NOMO-1 treated with DMSO at 0.1 percent for 48 hours (cell line): ENCODE results near the gene SUMO1.

Experiments used
- DNase-seq: peaks from one replicate; lab custom pipeline; 2025; ENCODE audit not compliant: unreplicated experiment; lab: John Stamatoyannopoulos, UW

The SUMO1 gene

DNA sequence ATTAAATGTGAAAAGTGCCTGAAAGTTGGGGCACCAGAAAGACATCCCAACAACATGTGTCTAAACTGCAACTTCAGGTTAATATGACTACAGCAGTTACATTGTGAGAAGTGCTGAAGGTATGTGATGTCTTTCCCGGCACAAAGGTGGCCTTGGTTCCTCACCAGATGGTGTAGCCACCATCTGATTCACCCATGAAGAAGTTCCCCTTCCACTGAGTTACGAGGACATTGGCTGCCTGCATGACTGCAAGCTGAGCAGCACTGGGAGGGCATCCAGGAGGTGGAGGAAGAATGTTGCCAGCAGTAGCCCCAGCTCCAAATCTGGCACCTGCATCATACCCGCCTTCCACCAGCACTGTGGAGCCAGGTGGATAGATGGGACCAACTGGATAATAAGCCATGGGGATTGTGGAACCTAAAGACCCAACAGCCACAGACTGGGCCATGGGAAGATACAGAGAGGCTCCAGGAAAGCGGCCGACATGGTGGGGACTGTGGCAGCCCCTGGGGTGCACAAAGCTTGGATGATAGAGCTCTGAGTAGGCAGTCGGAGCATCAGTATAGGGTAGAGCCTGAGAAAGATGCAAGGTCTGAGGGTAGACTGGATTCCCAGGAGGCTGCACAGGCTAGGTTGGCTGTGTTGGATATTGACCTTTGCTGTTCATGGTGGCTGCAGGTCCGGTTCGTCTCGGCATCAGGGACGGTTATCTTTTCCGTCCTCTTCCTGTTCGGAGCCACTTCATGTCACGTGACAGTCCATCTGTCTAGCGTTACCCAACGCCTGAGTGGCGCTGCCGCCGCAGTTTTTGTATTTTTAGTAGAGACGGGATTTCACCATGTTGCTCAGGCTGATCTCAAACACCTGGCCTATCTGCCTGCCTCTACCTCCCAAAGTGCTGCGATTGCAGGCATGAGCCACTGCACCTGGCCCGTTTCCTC lies 36.9 kb downstream of the SUMO1 start:
- no peak for DNase-seq

DNA sequence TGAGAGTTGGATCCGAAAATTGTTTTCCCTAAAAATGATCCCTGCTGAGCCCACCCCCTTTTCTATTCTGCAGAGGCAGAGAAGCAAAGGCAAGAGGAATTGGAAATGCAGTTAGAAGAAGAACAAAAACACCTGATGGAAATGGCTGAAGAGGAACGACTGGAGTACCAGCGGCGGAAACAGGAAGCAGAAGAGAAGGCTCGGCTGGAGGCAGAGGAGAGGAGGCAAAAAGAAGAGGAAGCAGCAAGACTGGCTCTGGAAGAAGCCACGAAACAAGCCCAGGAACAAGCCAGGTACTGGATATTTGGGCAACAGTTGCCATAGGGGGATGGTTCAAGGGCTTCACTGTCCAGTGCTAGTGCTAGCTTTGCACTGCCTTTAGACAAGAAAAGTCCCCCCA lies 41.7 kb downstream of the SUMO1 start:
- peak; percentile 43 for DNase-seq

DNA sequence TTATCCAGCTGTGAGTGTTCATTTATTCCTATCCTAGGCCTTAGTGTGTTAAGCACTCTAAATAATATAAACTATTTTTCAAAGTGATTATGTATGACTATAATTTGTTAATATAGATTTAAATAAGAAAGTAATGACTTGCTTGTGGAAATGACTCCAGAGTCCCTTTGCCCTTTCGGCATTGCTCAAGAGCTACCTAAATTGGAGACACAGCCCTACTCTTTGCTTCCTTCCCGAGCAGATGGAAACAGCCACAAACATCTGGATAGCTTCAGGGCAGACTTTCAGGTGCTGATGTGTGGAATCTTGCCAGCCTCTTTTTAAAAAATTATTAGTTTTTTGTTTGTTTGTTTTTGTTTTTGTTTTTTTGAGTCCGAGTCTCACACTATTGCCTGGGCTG lies 44.0 kb downstream of the SUMO1 start:
- no peak for DNase-seq

DNA sequence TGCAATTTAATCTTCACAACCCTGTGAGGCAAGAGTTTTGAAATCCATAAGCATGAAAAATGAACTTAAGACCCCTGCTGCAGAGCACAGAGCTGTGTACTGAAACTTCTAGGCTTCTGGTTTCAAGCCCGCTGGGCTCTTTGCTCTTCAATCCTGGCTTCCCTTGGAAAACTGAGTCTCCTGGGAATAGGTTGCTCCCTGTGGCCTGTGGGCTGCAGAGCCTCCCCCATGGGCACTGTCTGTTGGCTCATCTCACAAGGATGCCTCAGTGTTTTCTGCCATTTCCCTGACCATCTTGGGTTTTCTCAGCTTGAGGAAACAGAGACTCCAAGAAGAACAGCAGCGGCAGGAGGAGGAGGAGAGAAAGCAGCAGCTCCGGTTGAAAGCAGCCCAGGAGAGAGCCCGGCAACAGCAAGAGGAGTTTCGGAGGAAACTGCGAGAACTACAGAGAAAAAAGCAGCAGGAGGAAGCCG lies 44.5 kb downstream of the SUMO1 start:
- no peak for DNase-seq

DNA sequence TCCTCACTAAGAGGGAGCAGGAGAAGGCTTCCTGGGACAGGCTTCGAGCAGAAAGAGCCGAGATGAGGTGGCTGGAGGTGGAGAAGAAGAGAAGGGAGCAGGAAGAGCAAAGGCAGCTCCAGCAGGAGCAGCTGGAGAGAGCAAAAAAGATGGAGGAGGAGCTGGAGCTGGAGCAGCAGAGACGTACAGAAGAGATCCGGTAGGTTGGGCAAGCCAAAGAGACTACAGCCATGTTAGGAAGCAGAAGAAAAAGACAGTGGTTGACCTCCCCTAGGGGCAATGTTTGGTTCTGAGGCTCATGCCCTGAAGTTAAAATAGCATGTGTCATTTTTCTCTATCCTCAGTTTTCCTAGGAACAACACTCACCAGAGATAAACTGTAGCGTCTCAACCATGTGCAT lies 45.1 kb downstream of the SUMO1 start:
- no peak for DNase-seq

DNA sequence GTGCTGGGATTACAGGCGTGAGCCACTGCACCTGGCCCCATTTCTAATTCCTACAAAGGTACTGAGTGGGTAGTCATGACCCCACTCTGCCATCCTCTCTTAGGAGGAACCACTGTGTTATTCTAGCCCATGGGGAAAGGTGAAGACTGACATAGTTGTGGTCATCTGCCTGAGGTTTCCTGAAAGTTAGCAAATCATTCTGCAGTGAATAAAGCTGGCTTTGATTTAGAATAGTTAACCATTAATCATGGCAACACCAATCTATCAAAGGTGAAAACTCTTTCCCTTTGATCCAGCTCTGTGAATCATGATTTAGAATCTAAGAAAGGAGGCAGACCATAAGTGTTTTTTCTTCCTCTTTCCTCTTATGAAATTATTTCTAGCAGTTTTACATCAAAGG lies 50.8 kb downstream of the SUMO1 start:
- DNase-seq, result no peak

DNA sequence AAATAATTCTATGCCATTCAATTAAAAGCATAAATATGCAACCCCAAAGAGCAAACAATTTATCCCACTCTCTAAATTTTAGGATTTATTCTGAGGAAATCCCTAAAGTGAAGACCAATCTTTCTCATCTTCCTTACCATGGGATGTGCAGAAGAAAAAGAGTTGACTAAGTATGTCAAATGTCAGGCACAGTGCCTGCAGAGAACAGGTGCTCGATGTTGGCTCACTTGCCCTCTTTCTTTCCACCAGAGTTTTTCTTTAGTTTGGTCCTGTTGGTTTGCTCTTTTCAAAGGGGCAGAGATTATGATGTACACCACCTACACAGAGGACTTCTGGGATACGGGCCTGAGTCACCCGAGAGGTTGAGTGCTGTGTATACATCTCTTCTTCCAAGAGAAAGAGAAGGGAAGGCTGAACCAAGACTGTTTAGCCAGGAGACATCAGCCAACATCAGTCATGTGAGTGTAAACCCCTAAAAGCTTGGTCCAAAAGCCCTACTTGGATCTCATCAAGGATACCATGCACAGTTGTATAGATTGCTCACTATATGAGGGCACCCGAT lies 51.7 kb downstream of the SUMO1 start:
- DNase-seq, result no peak

DNA sequence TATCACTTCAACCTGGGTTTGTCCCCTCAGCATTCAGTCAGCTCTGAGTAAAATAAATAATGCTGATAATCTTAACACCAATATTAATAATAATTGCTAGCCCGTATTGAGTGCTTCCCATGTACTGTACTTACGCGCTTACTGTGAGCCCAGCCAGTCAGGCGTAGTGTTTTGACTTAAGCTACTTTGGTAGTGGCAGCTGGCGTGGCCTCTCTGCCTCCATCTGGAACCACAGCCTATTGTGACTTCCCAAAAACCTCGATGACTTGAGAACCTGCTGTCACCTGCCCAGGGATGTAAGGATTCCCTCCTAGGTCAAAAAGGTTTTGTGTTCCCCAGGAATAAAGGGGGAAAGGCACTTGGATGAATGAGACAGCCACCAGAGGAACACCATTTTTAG lies 53.2 kb downstream of the SUMO1 start:
- DNase-seq, result no peak

DNA sequence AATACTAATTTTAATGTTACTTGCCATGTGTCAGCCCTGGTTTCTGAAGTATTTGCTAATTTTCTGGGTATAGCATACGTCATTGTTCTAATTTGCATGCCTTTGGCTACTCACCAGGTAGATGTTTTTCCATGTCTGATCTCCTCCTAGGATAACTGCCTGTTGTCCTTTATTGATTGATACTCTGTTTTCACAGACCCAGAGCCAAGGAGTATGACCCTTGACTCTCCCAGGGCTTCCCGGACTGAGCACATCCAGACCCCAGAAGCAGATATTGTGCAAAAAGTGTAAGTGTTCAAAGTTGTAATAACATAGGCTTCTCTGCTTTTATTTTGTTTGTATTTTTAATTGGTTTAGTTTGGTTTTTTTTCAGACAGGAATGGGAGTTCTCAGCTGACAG lies 53.8 kb downstream of the SUMO1 start:
- DNase-seq, result no peak

DNA sequence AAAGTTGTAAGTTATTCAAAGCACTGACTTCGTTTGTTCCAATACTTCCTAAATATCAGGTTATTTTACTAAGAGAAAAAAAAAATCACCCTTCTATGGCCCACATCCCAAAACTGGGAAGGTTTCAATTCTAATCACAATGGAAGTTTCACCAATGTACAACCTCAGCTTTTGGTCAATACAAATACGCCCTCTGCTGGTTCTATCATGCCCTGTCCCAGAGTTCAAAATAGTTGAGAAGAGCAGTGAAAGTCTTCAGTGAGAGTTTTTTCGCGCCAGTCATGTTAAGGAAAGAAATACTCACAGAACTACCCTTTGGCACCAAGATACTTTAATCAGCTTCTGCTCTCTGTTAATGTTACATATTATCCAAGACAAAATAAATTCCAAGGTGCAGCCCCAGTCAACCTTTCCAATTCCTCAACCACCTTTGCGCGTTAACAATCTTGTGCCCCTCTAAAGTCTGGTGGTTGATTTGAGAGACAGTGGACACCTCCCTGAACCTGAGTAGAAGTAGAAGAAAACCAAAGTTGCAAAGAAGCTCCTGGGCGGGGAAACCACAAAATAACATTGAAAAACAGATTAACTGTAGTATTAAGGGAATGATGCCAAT lies 59.9 kb downstream of the SUMO1 start:
- peak; percentile 31 for DNase-seq

DNA sequence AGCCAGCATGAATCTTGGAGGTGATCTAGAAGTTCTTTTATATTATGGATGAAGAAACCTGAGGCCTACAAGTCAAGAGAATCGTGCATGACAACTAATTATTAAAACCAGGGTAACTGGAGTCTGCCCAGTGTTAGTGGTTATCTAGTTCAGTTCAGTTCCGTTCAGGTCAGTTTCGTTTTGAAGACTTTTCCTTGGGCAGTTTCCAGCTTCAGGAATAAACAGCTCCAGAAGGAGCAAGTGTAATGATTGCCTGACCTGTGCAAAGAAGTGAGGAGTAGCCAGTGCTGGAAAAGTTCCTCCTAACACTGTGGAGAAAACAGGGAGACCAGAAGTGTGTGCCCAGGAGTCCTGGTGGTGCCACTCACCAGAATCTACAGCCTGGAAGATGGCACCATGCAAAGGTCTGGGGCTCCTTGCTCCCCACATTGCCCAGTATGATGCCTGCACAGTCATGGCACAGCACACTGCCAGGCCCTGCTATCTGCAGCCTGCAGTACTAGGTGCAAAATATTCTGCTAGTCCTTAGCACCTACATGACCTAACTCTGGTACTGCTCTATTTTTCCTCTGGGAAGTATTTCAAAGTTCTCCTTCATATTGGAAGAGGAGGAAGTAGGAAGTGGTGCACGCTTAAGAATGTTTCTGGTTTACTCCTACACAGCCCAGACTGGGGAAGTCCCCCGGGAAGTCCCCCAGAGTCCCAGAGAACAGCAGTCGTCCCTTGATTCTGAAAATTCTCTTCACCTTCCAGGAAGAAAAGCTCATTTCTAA lies 65.8 kb downstream of the SUMO1 start:
- no peak for DNase-seq

DNA sequence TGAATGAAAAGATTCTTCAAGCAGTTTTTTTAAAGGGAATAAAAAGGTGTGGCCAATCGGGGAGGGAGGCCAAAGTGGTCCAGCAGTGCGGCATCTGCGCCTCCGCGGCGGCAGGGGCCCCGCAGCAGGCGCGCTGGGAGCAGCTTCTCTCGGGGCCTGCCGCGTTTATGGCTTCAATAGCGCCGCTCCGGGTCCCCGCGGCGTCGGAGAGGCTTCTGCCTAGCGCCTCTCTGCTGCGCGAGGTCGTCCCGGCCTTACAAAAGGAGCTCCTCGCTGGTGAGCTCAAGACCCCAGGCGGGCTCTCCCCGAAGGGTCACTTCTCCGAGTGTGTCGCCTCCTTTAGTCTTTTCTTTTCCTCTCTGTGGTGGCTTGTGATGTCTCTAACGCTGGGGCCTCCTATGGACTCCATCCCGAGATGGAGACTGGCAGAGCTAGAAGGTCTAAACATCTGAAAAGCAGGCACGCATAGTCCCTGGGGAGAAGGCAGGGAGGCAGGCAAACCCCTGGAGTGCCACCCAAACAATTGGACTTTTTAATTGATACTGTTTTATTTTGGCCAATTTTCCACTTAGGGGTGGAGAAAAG lies 67.1 kb downstream of the SUMO1 start:
- no peak for DNase-seq

DNA sequence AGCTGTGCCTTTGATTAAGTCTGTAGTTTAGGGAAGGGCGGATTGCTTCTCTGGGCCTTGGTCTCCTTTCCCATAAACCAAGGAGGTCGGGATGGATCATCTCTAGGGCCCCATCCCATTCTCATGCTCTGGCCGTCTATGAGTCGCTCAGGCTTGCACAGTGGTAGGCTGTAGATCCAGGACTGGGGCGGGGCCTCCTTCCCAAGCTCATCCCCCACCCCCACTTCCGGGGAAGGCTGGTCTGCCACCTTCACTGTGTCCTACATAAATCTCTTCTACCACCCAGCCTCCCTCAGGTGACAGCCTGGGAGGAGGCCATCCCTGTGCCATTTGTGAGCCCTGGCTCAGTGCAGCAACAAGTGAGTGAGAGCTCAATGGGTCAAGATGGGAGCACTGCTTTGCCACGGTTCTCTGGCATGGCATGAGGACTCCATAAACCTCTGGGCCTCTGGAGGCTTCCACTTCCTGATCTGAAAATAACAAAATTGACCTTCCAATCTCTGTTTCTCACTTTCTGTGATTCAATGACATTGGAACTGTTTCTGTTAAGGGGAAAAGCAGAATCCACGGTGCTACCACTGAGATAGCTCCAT lies 68.5 kb downstream of the SUMO1 start:
- no peak for DNase-seq

DNA sequence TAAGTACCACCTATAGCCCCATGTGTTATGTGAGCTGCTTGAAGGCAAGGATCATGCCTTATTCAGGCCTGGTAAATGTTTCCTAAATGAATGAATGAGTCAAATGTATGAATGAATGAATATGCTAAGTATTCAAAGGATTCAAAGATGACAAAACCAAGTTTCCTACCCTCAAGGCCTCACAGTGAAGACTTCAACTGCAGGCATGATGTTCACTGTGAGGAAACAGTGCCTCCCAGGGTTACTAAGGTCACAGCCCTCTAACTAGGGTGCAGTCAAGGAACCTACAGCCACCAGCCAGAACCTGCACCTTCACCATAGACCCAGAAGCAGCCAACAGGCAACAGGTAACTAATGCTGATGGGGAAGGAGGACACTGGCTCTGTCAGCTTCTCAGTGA lies 69.3 kb downstream of the SUMO1 start:
- DNase-seq, result no peak

DNA sequence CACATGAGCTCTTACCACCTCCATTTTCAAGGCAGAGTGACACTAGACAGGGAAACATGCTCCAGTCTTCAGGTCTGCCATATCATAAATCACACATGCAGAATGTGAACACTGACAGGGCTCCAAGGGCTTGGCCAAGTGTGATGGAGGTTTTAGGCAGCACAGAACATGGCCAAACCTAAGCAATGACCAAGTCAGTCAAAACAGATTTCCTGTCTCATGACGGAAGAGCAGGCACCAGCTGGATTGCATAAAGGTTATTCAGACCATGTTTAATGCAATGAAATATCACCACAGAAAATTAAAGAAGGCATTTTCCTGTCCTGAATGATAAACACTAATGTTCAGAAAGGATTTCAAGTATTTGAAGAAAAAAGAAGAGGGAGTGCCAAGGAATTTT lies 72.5 kb downstream of the SUMO1 start:
- no peak for DNase-seq

DNA sequence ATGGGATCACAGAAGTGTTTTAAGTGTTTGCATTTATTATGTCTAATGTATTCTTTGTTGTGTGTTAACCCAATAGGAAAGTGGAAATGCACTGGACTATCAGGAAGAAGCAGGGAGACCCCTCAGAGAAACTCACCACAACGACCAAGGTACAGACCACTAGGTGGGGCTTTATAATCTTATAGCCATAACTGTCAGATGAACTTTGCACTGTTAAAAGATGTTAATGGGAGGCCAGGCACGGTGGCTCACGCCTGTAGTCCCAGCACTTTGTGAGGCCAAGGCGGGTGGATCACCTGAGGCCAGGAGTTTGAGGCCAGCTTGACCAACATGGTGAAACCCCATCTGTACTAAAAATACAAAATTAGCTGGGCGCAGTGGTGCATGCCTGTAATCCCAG lies 73.2 kb downstream of the SUMO1 start:
- DNase-seq, result no peak

DNA sequence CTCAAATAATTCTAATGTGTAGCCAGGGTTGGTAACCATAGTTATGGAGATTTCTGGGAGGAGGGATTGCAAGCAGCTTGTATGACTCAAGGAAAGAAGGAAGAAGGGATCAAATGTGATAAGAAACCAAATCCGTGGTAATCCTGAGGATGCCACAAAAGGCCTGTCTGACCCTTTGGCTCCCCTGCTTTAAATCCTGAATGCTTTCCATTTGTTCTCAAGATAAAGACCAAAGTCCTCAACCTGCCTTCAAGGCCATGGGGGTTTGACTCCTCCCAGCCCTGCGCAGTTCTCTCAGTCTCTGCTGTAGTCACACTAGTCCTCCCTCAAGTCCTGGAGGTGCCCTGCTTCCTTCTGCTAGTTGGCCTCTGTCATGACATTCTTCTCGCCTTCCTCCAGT lies 74.0 kb downstream of the SUMO1 start:
- no peak for DNase-seq

DNA sequence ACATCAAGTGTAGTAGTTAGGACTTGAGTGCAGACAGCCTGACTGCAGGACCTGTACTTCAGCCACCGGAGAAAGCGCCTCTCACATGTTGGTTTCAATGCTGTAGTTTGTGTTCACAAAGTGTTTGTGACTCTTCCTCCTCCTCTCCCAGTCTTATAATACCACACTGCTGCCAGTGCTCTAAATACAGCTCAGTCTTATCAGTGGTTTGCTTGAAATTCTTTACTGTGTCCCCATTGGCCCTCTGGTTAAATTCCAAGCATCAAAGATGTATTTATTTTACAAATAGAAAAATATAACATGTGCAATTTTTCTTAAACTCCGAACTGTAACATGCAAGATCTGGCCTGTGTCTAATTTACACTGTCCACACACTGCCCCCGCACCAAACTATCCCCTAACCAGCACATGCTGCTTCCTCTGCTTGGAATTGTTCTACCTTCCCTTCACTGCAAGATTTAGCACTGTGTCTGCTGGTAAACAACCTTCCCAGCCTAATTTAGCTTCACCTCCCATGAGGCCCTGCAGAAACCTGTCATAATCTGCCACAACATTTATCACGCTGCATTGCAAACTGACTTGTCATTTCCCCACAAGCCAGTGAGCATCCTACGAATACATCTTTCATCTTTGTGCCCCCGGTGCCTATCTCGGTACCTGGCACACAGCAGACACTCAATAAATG lies 77.1 kb downstream of the SUMO1 start:
- peak; percentile 39 for DNase-seq

DNA sequence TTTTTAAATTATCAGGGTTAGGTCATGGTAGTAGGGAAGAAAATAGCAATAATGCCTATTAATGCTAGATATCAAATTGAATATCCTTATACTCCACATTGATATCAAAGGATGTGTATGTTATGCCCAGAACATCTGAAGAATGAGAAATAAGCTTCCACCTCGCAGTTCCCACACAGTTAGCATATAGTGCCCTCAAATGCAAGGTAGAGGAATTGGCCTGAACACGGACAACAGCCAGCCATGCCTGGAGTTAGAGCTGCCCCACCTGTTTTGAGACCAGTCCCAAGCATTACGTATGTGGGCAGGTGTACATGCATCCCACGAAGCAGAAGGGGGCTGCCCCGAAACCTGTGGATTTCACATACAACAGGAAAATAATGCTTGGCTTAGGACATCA lies 79.6 kb downstream of the SUMO1 start:
- DNase-seq, result no peak
